ENCODE measurements around the gene RABGAP1. TPM values are rescaled to one million over a fixed set of nuclear protein-coding genes. Genes with fewer than 3 reads are reported as not detected.

The RABGAP1 gene
- total RNA-seq, 2 donors from 2014 or later = 38.0 to 40.8 TPM

DNA sequence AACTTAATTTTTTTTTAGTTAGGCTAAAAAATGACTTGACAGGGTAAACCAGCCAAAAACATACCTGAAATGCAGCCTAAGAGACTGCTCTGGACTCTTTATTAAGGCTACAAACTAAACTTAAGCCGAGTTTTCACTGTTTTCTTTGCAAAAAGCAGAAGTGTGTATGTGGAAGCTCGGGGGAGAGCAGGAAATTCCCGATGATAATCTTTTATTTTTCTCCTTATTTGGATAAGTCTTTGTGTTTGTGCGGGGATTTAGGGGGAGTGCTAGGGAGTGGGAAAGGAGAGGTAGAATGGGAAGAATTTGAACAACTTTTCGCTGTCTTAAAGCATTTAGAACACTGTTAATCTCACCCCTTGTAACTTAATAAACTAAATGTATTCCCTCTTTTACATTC, 61.9 kb downstream of the RABGAP1 start:
- intact Hi-C loops (cut with DNase I) = no loop called here
- DNase-seq (no peak), ATAC-seq (no peak)

DNA sequence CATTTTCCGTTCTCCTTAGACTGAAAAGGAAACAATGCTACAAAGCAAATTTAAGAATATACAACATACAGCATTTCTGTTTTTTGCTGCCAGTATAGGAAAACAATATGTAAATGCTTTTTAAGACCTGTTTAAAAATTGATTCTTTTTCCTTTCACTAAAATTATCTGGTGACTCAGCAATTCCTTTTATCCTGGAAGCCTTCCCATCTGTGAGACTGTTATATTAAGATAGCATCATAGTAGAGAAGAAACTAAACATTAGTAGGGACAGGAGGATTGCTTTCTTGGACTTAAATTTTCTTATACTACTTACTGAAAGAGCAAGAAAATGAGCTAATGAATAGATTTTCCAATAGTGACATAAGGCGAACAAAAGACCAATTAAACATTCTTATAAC, 62.6 kb downstream of the RABGAP1 start:
- DNase-seq (no peak), ATAC-seq (no peak)
- intact Hi-C loops (cut with DNase I) = no loop called here

DNA sequence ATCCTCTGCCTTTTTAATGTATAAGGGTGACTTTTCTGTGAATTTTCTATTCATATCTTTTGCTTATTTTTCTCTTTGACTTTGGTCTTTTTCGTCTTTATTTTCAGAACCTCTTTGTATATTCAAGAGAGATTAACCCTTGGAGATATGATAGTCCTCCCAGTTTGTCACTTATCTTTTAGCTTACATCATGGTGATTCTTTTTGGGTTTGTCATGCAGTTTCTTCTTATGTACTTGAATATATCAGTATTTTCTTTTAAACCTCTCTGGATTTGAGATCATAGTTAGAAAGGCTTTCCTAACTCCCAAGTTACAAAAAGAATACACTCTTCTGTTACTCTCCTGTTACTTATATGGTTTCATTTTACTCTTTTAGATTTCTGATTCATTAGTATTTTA, 65.1 kb downstream of the RABGAP1 start:
- no peak for ATAC-seq
- intact Hi-C loops (cut with DNase I) = no loop called here
- no peak for DNase-seq

DNA sequence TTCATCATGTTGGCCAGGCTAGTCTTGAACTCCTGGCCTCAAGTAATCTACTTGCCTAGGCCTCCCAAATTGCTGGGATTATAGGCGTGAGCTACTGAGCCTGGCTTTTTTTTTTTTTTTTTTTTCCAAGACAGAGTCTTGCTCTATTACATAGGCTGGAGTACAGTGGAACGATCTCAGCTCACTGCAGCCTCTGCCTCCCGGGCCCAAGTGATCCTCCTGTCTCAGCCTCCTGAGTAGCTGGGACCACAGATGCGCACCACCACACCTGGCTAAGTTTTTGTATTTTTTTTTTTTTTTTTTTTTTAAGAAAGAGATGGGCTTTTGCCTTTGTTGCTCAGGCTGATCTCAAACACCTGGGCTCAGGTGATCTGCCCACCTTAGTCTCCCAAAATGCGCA, 66.4 kb downstream of the RABGAP1 start:
- no peak for ATAC-seq
- DNase-seq = no peak
- intact Hi-C loops (cut with DNase I) = no loop called here

DNA sequence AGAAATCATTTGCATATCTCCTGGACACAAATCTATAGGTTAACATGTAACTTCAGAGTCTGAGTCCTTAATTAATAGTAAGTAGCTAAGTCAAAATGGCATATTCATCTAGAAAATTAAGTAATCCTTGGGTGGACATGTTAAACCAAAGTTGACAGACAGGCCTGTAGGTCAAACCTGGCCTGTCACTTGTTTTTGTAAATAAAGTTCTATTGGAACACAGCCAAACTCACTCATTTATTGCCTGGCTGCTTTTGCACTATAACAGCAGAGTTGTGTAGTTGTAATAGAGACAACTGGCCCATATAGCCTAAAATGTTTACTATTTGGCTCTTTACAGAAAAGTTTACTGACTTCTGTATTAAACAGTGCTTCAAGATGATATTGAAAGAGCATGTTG, 68.1 kb downstream of the RABGAP1 start:
- intact Hi-C loops (cut with DNase I) = no loop called here
- ATAC-seq (no peak), DNase-seq (no peak)

GRCh38 chr9:123011380-123011779, 70.6 kb downstream of the RABGAP1 start:
- ATAC-seq (no peak), DNase-seq (no peak)
- intact Hi-C loops (cut with DNase I) = no loop called here

GRCh38 chr9:123011878-123012528, 71.2 kb downstream of the RABGAP1 start:
- intact Hi-C loops (cut with DNase I) = no loop called here
- no peak for DNase-seq
- no peak for ATAC-seq

- no peak for ATAC-seq
- intact Hi-C loops (cut with DNase I) = no loop called here
- no peak for DNase-seq
Observed at GRCh38 chr9:123016631-123017030, 75.8 kb downstream of the RABGAP1 start.

- DNase-seq (no peak), ATAC-seq (no peak)
- intact Hi-C loops (cut with DNase I) = no loop called here
Observed at GRCh38 chr9:123020796-123021195, 80.0 kb downstream of the RABGAP1 start.

GRCh38 chr9:123026425-123026824, 85.6 kb downstream of the RABGAP1 start:
- DNase-seq (no peak), ATAC-seq (no peak)
- intact Hi-C loops (cut with DNase I) = no loop called here

- DNase-seq (no peak), ATAC-seq (no peak)
- intact Hi-C loops (cut with DNase I) = no loop called here
Observed at GRCh38 chr9:123027517-123027916, 86.7 kb downstream of the RABGAP1 start.

GRCh38 chr9:123028136-123028535, 87.3 kb downstream of the RABGAP1 start:
- ATAC-seq = no peak
- intact Hi-C loops (cut with DNase I) = no loop called here
- DNase-seq = no peak

DNA sequence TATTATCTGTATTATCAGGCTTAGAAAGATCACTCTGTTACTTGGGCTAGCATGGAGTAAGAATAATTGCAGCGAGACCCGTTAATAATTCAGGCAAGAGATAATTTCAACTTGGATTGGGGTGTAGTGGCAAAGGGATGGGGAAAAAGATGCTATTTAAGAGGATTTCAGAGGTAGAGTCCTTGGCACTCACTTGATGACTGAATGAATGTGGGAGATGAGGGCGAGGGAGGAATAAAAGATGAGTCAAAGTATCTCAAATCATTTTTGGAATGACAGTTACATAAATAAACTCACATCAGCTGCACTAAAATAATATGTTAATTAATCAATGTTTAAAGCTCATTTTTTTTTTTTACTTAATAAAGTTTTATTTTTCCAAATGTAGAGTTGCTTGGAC, 88.2 kb downstream of the RABGAP1 start:
- DNase-seq = no peak
- intact Hi-C loops (cut with DNase I) = no loop called here
- ATAC-seq = no peak

DNA sequence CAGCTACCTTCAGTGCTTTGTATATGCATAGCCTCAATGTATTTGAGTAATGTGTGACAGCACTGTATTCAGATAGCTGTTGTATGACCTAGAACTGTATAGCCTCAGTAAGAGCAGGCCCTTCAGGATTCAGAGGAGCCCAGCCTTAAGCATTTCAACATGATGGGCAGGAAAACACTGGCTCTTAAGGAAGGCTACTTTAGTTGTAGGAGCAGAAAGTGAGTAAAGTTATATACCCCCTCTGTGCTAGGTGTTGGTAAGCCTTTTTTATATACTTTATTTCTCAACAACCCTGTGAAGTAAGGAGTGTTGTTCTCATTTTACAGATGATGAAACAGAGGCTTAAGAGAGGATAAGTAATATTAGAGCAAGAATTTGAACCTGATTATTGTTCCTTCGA, 91.1 kb downstream of the RABGAP1 start:
- DNase-seq (no peak), ATAC-seq (no peak)

GRCh38 chr9:123033352-123033751, 92.5 kb downstream of the RABGAP1 start, which contains the start of gene GPR21:
Gene GPR21 (plus strand): TSS chr9:123033667. CDS start chr9:123034567, 900 bp downstream.
- no peak for DNase-seq
- intact Hi-C loops (cut with DNase I) = no loop called here
- peak in 1 of 2 donors; percentile 30 for ATAC-seq

More for the DNA sequence above, 91.1 kb downstream of the RABGAP1 start:
- intact Hi-C loops (cut with DNase I) = no loop called here

- ATAC-seq (peak; percentile 58 to 73), DNase-seq (no peak)
- intact Hi-C loops (cut with DNase I) = no loop called here
Observed at GRCh38 chr9:123033864-123034601, 93.2 kb downstream of the RABGAP1 start.

GRCh38 chr9:123034881-123035510, 94.2 kb downstream of the RABGAP1 start:
- ATAC-seq (peak in 1 of 2 donors; percentile 22), DNase-seq (no peak)
- intact Hi-C loops (cut with DNase I) = no loop called here

DNA sequence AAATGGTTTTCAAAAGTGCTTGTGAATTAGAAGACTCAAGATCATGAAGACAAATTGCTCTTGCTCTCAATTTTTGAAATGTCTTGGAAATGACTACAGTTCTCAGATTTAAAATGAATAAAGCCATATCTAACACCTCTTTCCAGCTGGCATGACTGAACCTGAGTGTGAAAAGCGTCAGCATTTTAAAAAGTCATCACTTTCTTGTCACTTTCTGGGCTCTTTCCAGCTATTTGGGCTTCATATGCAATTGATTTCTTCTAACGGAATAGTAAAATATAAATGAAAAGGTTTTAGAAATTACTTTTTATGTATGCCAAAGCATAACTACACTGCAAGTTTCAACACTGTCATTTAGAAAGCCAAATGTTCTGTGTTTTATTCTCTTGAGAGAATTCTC, 95.0 kb downstream of the RABGAP1 start:
- no peak for ATAC-seq
- intact Hi-C loops (cut with DNase I) = no loop called here
- DNase-seq = no peak

GRCh38 chr9:123036893-123037545, 96.2 kb downstream of the RABGAP1 start:
- ATAC-seq (peak; percentile 18 to 35), DNase-seq (no peak)
- intact Hi-C loops (cut with DNase I) = no loop called here
